Measurements from ENCODE around the gene CCNF. TPM values are rescaled to one million over a fixed set of nuclear protein-coding genes. Genes with fewer than 3 reads are reported as not detected.

CCNF gene
- total and polyA plus RNA-seq, 2 of the 8 experiments (the other 6 are each of a cell fraction or from before 2014, with no cell fraction given), result 15.4 to 54.3 TPM

DNA sequence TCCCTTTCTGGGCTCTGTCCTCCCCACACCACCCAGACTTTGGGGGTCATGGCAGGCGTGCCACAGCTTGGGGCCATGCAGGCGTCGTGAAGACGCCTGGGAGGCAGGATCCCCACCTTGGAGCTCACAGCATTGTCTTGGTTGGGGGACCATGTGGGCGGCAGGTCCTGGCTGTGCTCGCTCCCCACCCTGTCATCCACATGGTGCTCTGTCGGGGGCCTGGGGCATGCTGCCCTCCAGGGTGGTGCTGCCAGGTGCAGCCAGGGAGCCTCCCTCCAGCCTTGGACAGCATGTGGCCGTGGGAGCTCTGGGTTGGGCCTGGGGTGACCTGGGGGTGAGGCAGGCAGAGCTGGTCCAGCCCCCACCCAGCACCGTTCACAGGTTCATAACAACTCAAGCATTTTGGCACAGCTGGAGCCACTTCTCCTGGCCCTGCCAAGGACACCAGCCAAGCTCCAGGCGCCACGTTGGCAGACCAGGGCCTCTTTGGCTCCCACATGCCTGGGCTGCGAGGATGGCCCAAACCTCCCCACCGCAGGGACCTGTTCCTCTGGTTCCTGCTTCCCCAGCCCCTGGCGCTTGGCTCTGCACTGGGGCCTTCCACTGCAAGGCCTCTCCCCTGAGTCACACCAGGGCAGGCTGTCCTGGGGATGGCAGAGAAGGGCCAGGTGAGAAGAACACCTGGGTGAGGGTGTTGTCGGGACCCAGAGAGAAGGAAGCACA is 69.4 kb downstream of the CCNF start:
- H3K4ac ChIP-seq (replicated peaks; ENCODE audit: insufficient read length, low read depth, low read length), result no peak overlapping the region
- H2BK15ac ChIP-seq (ENCODE audit: low read length), result no peak overlapping the region
- no peaks in the 10 kb centered on the region; the same call in 1 of the 2 replicates for H3K79me1 ChIP-seq (ENCODE audit: low read depth, low read length)
- H3K9ac ChIP-seq (replicated peaks in 1 of 4; ENCODE audit: extremely low read depth in 1 of 4, low read depth in 3 of 4, low read length in 3 of 4), result no peak overlapping the region
- H3K4me2 ChIP-seq (ENCODE audit: insufficient read depth in 1 of 2, low read depth in 2 of 2, low read length in 2 of 2), result no peak overlapping the region
- peaks cover 0 to 16% (median 9%) of the 10 kb centered on the region in 4 experiments; a peak in 6 of 7 replicates for H3K4me1 ChIP-seq (replicated peaks in 1 of 4; ENCODE audit: control insufficient read depth in 3 of 4, insufficient read depth in 4 of 4, low read length in 3 of 4)
- H2AK5ac ChIP-seq (ENCODE audit: low read depth, low read length), result no peak overlapping the region
- no peak overlapping the region for H3K18ac ChIP-seq (ENCODE audit: extremely low read depth, low read length)
- H3K79me2 ChIP-seq (ENCODE audit: control insufficient read depth in 1 of 2, insufficient read depth in 2 of 2, low read length in 2 of 2), result no peaks in the 10 kb centered on the region
- H3K23ac ChIP-seq (ENCODE audit: insufficient read length), result no peak overlapping the region
- TF ChIP-seq SUZ12 (IDR thresholded peaks at IDR 0.05; ENCODE audit: low read length), result no peak
- TF ChIP-seq SP2 (IDR thresholded peaks at IDR 0.05; ENCODE audit: low read length), result no peak
- no peak for TF ChIP-seq KDM4A (IDR thresholded peaks at IDR 0.05; ENCODE audit: low read depth, low read length, severe bottlenecking)
- TF ChIP-seq SIN3A (conservative IDR thresholded peaks at IDR 0.05 in 1 of 2, IDR thresholded peaks at IDR 0.05 in 1 of 2; ENCODE audit: low read depth in 1 of 2, low read length in 2 of 2), result no peak
- no peak for TF ChIP-seq MAFK (IDR thresholded peaks at IDR 0.05; ENCODE audit: low read depth, low read length)
- no peak overlapping the region for H3K56ac ChIP-seq (replicated peaks; ENCODE audit: insufficient read length, low read depth, low read length)
- H2AFZ ChIP-seq (ENCODE audit: low read length), result no peak overlapping the region
- no peak overlapping the region for H2BK12ac ChIP-seq (ENCODE audit: low read depth, low read length)
- no peak overlapping the region for H2BK20ac ChIP-seq (ENCODE audit: low read length)
- H2BK120ac ChIP-seq (replicated peaks; ENCODE audit: low read depth, low read length), result no peak overlapping the region
- H4K20me1 ChIP-seq (replicated peaks in 1 of 2; ENCODE audit: control insufficient read depth in 1 of 2, insufficient read depth in 2 of 2, low read length in 2 of 2), result peaks cover 2 to 4% of the 10 kb centered on the region in 2 experiments
- no peaks in the 10 kb centered on the region; a peak in 1 of 7 replicates for H3K27me3 ChIP-seq (replicated peaks in 1 of 4; ENCODE audit: control insufficient read depth in 3 of 4, extremely low read depth in 1 of 4, insufficient read depth in 3 of 4, low read length in 3 of 4)
- H4K8ac ChIP-seq (ENCODE audit: extremely low read depth, insufficient read depth, low read length), result no peak overlapping the region
- no peak overlapping the region for H3K14ac ChIP-seq (ENCODE audit: insufficient read length)
- FAIRE-seq (no peak), DNase-seq (ENCODE audit: low read depth in 1 of 2, low spot score in 2 of 2) (no peak)
- H3K9me3 ChIP-seq (ENCODE audit: insufficient read depth in 2 of 2, low read depth in 1 of 2, low read length in 1 of 2), result no peaks in the 10 kb centered on the region
- ChIA-PET POLR2A (ENCODE audit: partially characterized antibody) (no interaction called here), CTCF (ENCODE audit: partially characterized antibody) (interaction anchor here (0.5 to 1.3 kb wide), 6 partner anchors 9 to 248 kb away, joined by 3 to 4 read pairs (median 4); partner anchors contain the start of gene ECI1)
- H3K27ac ChIP-seq (ENCODE audit: low read depth, low read length), result no peak overlapping the region
- H4K91ac ChIP-seq (replicated peaks; ENCODE audit: insufficient read length, low read length), result no peak overlapping the region
- no peaks in the 10 kb centered on the region for H3K23me2 ChIP-seq (ENCODE audit: low read depth, low read length)
- 90% methylated on average over 14 of the region's 15 CpGs; no CpG with 5 or more reads in 1 of the 2 experiments for WGBS, 2 experiments (ENCODE audit: extremely low coverage in 1 of 2, insufficient coverage in 1 of 2, insufficient read length in 1 of 2, insufficient replicate concordance in 2 of 2, low coverage in 1 of 2, low lambda C conversion rate in 2 of 2, missing lambda C conversion rate in 1 of 2)
- H3K36me3 ChIP-seq (ENCODE audit: control insufficient read depth in 2 of 4, insufficient read depth in 4 of 4, low read length in 3 of 4), result peaks cover 0 to 15% (median 4%) of the 10 kb centered on the region in 4 experiments; a peak in 4 of 8 replicates
- H2BK5ac ChIP-seq (ENCODE audit: low read depth, low read length), result no peak overlapping the region
- no peak overlapping the region for H4K5ac ChIP-seq (ENCODE audit: insufficient read length, low read depth, low read length)
- no peak overlapping the region for H3K4me3 ChIP-seq (ENCODE audit: extremely low read depth in 1 of 4, insufficient read depth in 2 of 4, low read depth in 3 of 4, low read length in 4 of 4)
